GM18508 (cell line): ENCODE measurements around the gene CRELD2.
"Not testable (repeated sequence)": the region's sequence is repeated elsewhere in the genome, so short reads cannot be mapped to it uniquely, and the experiment has no call there.

ENCODE experiments used
- ATAC-seq: cut with Tn5 transposase; IDR thresholded peaks from one replicate; pipeline ENCODE4 v1.9.1; 2021; ENCODE audit warnings: moderate number of reproducible peaks; ENCODE audit not compliant: insufficient read depth, unreplicated experiment

Gene CRELD2

DNA sequence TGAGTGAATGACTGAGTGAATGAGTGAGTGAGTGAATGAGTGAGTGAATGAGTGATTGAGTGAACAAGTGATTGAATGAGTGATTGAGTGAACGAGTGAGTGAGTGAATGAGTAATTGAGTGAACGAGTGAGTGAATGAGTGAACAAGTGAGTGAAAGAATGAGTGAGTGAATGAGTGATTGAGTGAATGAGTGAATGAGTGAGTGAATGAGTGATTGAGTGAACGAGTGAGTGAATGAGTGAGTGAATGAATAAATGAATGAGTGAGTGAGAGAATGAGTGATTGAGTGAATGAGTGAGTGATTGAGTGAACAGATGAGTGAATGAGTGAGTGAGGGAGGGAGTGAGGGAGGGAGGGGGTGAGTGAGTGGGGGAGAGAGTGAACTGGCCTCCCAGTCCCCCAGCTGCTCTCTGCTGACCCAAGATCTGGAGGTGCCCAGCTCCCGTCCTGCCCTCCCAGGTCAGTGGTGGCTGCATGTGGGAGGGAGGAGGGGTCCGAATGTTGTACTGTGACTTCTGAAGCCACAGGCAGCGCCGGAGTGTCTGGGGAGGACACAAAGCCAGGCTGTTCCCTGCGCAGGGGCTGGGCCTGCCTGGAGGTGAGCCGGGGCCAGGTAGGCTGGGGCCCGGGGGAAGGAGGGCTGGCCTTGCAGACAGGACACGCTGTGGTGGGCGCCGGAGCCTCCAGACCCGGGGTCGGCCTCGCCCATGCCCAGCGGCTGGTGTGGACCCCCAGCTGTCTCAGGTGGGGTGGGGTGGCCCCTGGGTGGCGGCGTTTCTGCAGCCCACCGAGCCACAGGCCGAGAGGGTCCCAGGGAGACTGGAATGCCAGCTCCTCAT is 24.4 kb downstream of the CRELD2 start:
- no peak for ATAC-seq

DNA sequence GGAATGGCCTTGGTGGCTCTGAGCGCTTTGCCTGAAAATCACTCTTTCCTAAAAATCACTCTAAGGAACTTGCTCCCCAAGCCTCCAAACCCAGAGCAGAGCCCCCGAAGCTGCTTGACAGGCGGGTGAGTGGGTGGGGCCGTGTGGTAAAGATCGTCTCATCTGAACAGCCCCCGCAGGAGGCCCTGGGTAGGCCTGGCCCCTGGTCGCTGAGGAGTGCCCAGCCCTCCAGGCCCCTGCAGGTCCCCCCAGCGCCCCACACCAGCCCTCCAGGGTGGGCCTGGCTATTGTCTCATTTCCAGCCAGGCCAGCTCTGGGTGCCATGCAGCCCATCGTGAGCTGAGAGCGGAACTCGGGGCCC is 25.0 kb downstream of the CRELD2 start:
- ATAC-seq = no peak

DNA sequence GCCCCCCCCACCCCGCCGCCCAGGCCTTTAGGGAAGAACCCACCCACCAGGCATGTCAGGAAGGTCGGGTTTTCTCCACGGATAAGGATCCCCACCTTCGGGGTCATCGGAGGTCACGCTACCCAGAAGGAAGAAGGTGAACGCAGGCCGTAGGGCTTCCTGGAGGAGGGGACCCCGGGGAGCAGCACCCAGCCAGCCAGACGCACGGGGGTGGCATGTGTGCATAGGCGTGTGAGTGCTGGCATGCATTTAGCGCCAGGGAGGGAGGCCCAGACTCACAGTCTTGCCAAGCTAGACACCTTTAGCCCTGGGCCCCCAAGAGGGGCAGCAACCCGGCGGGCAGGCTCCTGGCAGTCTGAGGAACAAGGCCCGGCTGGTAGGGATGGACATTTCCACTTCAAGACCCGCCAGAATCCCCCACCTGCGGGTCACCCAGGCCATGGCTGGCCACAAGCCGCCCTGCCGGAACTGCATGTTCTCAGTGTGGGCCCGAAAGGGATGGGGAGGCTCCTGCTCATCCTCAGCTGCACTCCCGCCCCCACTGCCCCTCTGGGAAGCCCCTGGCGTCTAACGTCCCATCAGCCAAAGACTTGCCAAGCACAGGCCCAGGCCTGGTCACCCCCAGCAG is 25.5 kb downstream of the CRELD2 start:
- ATAC-seq = no peak

DNA sequence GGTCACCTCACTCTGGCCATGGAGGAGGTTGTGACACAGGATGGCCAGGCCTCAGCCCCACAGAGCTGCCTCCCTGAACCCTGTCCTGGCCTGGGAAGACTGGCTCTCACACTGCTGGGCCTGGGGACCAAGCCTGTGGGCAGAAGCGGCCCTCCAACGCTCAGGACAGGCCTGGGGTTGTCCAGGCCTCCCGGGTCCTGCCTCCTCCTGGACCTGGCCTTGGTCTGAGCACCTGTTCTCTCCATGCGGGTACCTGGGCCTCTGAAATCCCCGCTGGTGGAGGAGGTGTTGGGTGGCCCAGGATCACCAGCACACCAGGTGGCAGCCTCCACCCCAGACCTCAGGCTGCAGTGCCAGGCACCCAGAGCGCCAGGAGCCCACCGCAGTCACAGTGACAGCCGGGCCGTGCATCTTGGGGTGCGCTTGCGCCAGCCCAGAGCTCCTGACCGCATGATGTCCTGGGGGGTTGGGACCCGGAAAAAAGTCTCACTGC is 26.0 kb downstream of the CRELD2 start:
- no peak for ATAC-seq

DNA sequence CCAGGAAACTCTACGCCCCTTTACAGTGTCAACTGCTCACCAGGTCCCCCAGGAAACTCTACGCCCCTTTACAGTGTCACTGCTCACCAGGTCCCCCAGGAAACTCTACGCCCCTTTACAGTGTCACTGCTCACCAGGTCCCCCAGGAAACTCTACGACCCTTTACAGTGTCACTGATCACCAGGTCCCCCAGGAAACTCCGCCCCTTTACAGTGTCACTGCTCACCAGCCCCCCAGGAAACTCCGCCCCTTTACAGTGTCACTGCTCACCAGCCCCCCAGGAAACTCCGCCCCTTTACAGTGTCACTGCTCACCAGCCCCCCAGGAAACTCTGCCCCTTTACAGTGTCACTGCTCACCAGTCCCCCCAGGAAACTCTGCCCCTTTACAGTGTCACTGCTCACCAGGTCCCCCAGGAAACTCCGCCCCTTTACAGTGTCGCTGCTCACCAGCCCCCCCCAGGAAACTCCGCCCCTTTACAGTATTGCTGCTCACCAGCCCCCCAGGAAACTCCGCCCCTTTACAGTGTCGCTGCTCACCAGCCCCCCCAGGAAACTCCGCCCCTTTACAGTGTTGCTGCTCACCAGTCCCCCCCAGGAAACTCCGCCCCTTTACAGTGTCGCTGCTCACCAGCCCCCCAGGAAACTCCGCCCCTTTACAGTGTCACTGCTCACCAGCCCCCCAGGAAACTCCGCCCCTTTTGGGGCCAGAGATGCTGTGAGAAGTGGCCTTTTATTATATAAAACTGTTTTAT is 26.8 kb downstream of the CRELD2 start:
- not testable (repeated sequence) for ATAC-seq

DNA sequence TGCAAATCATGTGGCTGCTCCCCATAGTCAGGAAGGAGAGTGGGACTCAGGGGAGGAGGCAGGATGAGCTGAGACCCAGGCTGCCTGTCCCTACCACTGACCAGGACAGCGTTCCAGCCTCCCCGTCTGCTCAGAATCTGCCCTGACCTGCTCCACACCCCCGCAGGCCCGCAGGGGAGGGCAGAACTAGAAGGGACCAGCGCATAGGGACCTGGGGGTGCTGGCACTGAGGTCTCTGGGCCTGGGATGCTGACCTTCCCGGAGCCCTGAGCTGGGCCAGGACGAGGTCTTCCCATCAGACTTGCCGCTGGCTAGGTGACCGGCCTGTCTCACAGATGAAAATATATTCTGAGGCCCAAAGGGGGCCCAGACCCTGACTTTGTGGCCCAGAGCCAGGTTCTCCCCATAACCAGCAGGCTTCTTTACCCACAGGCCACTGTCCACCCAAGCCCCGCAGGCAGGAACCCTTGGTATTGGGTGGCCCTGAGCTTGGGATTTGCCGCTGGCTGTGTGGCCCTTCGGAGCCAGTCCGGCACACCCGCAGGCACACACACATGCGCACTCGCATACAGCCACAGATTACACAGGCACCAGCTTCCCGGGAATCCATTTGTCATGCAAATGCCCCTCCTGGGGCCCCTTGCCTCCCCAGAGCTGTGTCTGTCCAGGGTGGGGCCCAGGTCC is 28.3 kb downstream of the CRELD2 start:
- ATAC-seq = no peak

DNA sequence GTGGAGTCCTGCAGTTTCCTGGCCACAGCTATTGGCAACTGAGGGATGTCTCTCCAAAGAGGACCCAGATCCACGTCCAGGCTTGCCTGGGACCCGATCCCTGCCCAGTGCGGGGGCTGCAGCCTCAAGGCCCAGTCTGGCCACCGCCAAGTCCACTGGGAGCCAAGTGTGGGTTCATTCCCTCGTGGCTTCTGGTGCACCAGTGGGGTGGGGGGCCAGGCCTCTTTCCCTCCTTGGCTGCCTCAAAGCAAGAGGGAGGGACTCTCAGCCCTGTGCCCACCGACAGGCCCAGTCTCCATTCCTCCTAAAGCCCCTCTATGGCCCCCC is 28.8 kb downstream of the CRELD2 start:
- no peak for ATAC-seq

DNA sequence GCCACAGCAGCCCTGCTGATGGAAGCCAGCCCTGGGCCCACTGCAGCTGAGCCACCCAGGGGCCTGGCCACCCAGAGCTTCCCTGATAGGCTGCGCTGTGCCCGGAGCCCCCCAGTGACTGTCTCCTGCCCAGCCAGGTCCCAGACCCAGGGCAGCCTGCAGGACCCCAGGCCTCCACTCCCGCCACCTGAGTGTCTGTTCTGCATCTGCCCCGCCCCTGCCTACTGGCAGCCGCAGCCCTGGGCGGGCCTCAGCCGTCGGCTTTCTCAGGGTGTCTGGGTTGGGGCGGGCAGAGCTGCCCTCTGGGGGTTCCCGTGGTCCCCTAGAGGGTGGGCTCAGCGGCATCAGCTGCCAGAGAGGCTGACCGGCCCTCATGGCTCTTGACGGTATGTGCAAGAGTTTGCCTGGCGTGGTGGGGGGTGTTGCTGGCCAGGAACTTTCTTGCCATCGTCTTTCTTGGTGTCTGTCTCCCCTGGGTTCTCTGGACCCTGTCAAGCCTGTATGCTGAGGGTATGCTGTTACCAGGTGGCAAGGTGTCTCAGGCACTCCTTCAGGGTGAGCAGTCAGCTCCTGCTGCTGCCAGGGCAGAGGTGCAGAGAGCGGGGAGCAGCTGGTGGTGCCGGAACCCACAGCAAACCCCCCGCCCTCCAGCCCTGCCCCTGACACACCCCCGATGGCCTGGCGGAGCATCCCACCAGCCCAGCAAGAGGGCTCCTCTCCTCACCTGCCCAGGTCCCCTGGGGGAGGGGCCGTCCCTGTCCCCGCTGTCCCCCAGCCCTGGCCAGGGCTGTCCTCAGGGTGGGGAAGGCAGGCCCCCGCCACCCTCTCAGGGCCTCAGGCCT is 29.9 kb downstream of the CRELD2 start:
- no peak for ATAC-seq

DNA sequence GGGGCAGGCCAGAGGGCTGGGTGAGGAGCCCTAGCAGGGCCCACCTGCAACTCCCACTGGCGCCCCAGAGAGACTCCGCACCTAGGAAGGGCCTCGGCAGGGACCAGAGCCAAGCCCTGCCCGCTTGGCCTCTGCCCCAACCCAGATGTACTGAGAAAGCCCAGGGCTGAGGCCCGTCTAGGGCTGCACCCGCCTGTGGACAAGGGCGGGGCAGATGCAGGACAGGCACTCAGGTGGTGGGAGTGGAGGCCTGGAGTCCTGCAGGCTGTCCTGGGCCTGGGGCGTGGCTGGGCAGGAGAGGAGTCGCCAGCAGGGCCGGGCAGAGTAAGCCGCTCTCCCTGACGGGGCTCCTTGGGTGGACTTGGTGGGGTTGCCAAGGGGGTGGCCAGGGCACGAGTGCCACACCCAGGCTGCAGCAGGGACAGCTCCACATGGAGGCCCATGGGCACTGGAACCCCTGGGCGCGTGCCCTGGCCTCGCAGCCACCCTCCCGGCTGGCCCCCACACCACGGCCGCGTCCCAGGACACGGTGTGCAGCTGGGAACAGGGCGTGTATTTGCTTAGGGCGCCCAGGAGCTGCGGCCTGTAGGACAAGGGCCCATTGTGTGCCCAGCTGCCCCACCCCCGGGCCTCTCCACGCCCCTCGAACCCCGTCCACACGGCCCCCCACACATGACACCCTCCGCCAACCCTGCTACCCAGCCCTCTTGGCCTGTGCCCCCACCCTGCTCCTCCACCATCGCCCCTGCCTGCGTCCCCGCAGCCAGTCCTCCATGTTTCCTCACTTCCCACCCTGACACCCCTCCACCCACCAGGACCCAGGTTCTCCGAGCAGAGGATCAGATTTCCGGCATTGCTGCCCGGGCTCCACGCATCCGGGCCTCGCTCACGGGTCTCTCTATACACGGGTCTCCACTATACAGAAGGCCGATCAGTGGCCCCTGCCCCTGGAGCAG is 30.8 kb downstream of the CRELD2 start:
- no peak for ATAC-seq

DNA sequence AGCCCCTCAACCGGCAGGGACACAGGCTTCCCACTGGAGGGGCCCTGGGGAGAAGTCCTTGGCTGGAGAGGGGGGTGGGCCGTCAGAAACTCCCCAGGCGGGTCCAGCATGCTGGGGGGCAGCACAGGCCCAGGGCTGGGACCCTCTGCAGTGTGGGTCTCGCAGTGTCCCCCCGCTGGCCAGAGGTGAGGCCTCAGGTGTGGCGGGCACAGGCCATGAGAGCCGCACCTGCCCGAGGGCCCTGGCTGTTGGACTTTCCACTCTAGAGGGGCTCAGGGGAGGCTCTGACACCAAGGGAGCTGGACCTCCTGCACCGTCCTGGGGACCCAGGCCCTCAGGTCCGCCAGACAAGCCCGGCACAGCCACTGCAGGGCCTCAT is 31.5 kb downstream of the CRELD2 start:
- no peak for ATAC-seq

DNA sequence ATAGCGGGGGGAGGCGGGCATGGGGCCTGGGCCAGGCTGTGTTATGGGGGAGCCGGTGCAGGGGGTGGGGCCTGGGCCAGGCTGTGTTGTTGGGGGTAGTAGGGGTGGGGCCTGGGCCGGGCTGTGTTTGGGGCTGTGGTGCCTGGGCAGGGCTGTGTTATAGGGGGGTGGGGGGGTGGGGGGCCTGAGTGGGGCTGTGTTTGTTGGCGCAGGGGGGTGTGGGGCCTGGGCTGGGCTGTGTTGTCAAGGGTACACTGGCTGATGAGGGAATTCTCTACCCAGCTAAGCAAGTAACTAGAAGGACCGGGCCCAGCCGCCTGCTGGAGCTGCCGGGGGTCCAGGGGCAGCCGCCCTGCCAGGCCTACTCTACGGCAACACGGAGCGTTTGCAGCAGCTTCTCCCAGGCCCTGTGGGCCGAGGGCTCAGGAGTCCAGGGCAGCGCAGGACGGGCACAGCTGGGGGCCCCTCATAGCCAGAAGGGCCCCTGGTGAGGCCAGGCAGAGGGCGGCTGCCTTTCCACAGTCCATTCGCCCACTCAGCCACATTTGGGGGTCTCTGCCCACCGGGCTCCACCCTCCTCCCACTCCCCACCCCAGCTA is 32.1 kb downstream of the CRELD2 start:
- no peak for ATAC-seq

DNA sequence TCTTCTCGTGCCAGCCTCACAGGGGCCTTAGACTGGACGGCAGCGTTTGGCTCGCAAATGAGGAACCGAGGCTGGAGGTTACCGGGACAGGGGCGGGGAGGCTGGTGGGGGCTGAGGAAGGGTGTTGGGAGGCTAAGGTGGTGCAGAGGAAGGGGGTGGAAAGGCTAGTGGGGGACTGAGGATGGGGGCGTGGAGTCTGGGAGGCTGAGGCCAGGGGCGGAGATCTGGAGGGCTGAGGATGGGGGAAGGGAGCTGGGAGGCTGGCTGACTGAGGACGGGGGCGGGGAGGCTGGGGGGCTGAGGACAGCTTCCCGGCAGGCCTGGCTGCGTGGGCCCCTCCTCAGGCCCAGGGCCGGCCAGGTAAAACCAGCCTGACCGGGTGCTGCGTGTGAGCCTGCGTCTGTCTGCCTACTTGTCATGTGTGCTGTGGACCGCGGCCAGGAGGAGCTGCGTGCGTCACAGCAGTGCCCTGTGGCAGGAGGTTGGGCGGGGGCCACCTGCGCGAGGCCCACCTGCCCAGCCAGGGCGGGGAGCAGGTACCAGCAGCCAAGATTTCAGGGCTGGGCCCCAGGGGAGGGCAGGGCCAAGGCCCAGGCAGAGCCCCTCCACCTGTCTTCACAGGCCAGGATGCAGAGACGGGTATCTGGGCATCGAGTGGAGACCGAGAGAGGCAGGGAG is 32.7 kb downstream of the CRELD2 start:
- ATAC-seq = no peak

DNA sequence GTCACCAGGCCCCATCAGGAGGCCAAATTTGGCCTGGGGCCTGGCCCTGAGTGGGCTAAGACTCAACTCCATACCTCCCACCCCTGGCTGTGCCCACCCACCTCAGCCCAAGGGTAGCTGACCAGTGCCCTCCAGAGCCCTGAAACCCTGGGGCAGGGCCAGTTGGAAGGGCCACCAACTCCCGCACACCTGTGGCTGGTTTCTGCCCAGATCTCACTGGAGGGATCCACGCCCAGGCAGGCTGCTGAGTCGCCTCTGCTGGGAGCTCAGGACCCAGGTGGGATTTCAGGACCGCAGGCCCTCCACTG is 33.2 kb downstream of the CRELD2 start:
- no peak for ATAC-seq

DNA sequence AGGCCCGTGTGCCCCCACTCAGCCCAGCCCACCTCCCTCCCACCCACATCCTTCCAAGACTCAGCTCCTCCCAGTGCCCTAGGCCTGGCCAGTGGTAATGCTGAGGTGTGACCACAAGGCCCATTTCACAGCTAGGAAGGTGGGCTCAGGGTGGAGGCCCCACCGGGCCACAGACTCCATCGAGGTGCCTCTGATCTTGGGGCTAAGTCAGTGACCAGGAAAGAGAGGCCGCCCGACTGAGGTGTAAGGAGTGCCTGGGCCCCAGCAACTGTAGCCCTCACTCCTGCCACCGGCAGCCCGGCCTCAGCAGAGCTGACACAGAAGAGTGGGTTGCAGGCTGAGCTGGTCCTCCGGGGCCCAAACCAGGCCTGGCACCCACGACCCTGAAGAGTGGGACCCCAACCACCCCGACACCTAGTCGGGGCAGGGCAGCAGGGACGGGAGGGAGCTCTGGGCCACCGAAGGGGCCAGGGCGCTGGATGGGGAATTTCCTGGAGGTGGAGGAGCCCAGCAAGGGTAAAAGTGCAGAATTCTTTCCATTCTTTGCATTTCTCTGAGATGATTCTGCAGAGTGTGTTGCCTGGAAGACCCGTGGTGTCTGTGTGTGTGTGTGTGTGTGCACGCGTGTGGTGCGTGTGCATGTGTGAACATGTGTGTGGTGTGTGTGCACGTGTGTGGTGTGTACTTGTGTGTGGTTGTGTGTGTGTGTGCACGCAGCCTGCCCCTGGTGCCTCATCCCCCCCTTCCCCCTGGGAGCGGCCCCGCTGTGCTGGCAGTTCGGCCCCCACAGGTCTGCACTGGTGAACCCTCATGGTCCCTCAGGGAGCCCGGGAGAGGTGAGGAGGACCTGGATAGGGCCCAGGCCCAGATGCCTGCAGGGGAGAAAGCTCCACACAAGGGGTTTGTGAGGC is 33.8 kb downstream of the CRELD2 start:
- ATAC-seq = no peak

DNA sequence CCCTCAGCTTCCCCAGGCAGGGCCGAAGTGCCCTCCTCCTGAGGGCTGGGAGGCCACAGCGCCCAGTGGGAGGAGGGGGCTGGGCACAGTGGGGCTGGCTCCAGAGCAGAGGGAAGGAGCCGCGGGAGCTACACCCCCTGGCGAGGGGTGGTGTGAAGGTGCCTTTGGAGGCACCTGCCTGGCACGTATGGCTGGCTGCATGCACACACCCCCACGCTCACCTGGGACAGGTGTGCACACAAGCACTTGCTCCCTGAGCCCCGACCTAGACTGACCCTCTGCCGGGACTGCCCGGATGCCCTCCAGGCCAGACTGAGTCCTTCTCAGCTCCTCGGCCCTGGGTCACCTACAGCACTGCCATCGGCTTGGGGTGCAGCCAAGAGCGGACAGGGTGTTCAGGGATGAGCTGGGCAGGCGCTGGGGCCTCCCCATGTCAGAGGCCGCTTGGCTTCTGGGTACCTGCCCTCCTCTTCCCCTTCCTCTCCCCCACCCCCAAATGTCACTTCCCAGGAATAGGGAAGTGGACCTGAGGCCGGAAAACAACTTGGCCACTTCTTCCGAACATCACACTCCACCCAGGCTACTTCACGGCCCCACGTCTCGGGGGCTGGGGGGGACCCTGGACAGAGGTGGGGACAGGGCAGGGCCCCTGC is 34.7 kb downstream of the CRELD2 start:
- no peak for ATAC-seq

DNA sequence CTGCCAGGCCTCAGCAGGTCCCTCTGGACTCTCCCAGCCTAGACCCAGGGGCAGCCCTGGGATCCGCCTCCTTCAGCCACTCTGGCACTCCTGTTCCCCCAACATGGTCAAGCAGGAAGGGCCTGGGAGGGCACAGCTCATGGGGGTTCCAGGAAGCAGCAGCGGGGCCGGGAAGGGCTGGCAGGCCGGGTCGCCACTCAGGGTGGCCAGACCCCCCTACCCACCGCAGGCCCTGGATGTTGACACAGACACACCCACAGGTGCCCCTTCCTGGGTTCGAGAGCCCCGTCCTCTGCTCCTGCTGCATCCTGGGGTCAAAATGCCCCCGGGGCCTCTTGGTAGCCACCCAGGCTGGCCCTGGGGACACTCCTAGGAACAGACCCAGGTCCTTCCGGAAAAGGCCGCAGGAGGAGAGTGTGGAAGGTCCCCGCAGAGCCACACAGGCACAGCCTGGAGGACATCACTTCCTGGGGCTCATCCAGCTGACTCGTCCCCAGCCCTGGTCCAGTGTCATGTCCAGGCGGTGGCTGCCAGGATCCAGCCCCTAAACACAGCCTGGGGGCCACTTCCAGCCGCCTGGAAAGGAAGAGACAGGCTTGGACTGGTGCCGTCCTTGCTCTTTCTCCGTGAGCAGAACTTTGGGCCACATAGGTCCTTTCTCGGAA is 35.4 kb downstream of the CRELD2 start:
- ATAC-seq = no peak
